GM12801 (cell line): ENCODE results near the gene SLC2A13.

Source experiments
- CTCF ChIP-seq: IDR thresholded peaks from one replicate; pipeline ENCODE4 v1.5.1; 2011; ENCODE audit warnings: control low read depth; ENCODE audit not compliant: insufficient read length; ENCODE audit errors: extremely low read depth

The SLC2A13 gene

GRCh38 chr12:39835517-39836489, 270.1 kb downstream of the SLC2A13 start:
- TF ChIP-seq CTCF, result no peak

DNA sequence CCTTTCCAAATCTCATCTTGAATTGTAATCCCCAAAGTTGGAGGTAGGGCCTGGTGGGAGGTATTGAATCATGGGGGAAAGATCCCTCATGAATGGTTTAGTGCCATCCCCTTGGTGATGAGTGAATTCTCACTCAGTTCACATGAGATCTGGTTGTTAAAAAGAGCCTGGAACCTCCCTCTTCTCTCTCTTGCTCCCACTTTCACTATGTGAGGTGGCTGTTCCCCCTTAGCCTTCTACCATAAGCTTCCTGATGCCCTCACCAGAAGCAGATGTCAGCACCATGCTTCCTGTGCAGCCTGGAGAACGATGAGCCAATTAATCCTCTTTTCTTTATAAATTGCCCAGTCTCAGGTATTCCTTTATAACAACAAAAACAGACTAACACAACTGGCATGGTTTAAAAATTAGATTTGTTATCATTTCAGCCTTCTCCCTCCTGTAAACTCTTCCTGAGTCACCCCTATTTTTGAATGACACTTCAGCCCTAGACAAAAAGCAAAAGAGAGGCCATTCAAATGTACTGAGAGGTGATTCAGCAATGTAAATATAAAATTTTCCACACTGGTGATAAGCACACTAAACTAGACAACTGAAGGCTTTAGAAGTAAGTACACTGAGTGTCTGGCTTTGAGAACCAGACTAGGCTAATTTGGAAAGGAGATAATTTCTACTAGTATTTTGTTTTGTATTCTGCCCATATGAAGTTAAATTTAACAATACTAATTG, 274.1 kb downstream of the SLC2A13 start:
- TF ChIP-seq CTCF, result no peak

- no peak for TF ChIP-seq CTCF
These were observed 274.9 kb downstream of the SLC2A13 start for GRCh38 chr12:39830852-39831520.

GRCh38 chr12:39830171-39830570, 275.7 kb downstream of the SLC2A13 start:
- TF ChIP-seq CTCF, result no peak

DNA sequence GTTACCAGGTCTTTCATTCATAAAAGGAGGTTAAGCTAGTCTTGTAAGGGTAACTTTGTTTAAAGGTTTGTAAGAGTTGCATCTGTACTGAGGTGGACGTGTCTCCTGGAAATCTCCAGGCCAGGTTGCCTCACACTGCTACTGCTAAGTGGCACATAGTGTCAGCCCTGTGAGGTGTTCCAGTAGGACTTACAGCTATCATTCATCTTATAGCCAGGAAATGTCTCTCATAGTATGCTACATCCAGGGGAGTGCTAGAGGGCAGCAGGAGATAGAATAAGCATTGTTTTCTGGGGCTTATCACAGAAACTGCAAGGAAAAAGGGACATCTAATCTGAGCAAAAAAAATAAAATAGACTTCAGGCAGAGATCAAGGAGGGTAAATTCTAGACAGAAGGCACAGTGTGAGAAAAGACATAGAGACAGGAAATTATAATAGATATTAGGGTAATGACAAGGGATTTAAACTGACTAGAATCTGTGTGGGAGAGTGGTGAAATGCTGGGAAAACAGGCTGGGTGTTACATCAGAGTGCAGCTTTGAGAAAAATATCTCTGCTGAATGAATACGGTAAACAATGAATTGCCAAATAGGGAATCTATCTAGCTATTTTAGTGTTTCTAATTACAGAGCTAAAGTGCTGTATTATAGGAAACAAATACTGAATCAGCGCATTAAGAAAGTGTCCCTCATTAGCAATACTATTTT, 281.2 kb downstream of the SLC2A13 start:
- no peak for TF ChIP-seq CTCF

DNA sequence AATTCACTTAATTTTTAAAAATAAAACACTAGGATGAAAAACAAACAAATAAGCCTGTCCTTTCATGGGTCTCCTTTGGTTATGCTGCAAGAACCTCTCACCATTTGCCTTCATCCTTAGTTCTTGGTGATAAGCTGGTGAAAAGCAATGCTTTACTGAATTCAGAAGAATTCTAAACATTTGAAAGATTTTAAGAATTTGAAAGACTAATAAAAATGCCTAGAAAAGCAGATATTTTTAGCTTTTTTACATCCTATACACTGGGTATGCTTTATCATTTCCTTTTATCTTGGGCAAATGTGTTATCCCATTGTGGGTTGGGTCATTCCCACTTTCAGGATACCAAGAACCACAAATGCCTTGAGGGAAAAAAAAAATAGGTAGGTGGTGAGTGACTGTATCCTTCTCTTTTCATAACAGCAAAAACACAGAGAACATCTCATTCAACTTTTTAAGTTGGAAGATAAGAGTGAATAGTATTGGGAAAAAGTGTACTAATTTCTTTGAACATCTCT, 289.2 kb downstream of the SLC2A13 start:
- no peak for TF ChIP-seq CTCF
